GM12875 (cell line): ENCODE measurements around the gene UPF3A.
"Not testable (repeated sequence)": the region's sequence is repeated elsewhere in the genome, so short reads cannot be mapped to it uniquely, and the experiment has no call there.

Experiments
- H3K4me3 ChIP-seq: one replicate; pipeline ENCODE4 v1.5.1; 2011; ENCODE audit warnings: low read depth, low read length, control low read depth
- CTCF ChIP-seq: IDR thresholded peaks from 2 replicates; pipeline ENCODE4 v1.5.1; 2011; ENCODE audit warnings: low read depth, mild to moderate bottlenecking, control low read depth, inconsistent platforms, low read length, moderate library complexity, borderline replicate concordance; ENCODE audit not compliant: insufficient read depth

The UPF3A gene

GRCh38 chr13:114257014-114257413, 24.4 kb upstream of the UPF3A start:
- no peak overlapping the region for H3K4me3 ChIP-seq
- no peak for TF ChIP-seq CTCF

- H3K4me3 ChIP-seq: no peak overlapping the region
- TF ChIP-seq CTCF: no peak
Measured at GRCh38 chr13:114258589-114258988, 22.8 kb upstream of the UPF3A start.

GRCh38 chr13:114259374-114259773, 22.0 kb upstream of the UPF3A start:
- H3K4me3 ChIP-seq: no peak overlapping the region
- TF ChIP-seq CTCF: no peak

GRCh38 chr13:114259974-114260373, 21.4 kb upstream of the UPF3A start:
- no peak for TF ChIP-seq CTCF

GRCh38 chr13:114260814-114261213, 20.6 kb upstream of the UPF3A start:
- H3K4me3 ChIP-seq: no peak overlapping the region
- no peak for TF ChIP-seq CTCF

More at GRCh38 chr13:114259974-114260373, 21.4 kb upstream of the UPF3A start:
- no peak overlapping the region for H3K4me3 ChIP-seq

- H3K4me3 ChIP-seq: no peak overlapping the region
- no peak for TF ChIP-seq CTCF
Measured at GRCh38 chr13:114261328-114261965, 20.0 kb upstream of the UPF3A start.

- H3K4me3 ChIP-seq: no peak overlapping the region
- no peak for TF ChIP-seq CTCF
Measured at GRCh38 chr13:114263578-114263977, 17.8 kb upstream of the UPF3A start.

GRCh38 chr13:114264313-114264712, 17.1 kb upstream of the UPF3A start:
- not testable (repeated sequence) for H3K4me3 ChIP-seq
